TTC549 (cell line): ENCODE results near the gene PANX1.
"Not testable (repeated sequence)": the region's sequence is repeated elsewhere in the genome, so short reads cannot be mapped to it uniquely, and the experiment has no call there.

Experiments
- FAIRE-seq: peaks from 2 replicates; lab custom pipeline; 2012; peaks lifted over from hg19 to GRCh38; lab: Jason Lieb, UNC

The PANX1 gene

GRCh38 chr11:94128746-94129511, at the start of gene PANX1:
Gene PANX1, plus strand, starts transcription at chr11:94128841. Its CDS starts 472 bp downstream, at chr11:94129313.
- FAIRE-seq, result no peak

GRCh38 chr11:94084164-94084563, 44.5 kb upstream of the PANX1 start:
- FAIRE-seq, result no peak

- no peak for FAIRE-seq
Observed at GRCh38 chr11:94088906-94089305, 39.7 kb upstream of the PANX1 start.

GRCh38 chr11:94089341-94089740, 39.3 kb upstream of the PANX1 start:
- FAIRE-seq, result no peak

- FAIRE-seq, result no peak
Observed at GRCh38 chr11:94090401-94090800, 38.2 kb upstream of the PANX1 start.

- FAIRE-seq, result no peak
Observed at GRCh38 chr11:94091091-94091490, 37.5 kb upstream of the PANX1 start.

- no peak for FAIRE-seq
Observed at GRCh38 chr11:94100253-94100652, 28.4 kb upstream of the PANX1 start.

GRCh38 chr11:94103471-94103870, 25.2 kb upstream of the PANX1 start:
- FAIRE-seq, result no peak

- no peak for FAIRE-seq
Observed at GRCh38 chr11:94104734-94105133, 23.9 kb upstream of the PANX1 start.

- FAIRE-seq, result no peak
Observed at GRCh38 chr11:94106716-94107115, 21.9 kb upstream of the PANX1 start.

GRCh38 chr11:94107363-94107762, 21.3 kb upstream of the PANX1 start:
- FAIRE-seq, result peak; percentile 41

GRCh38 chr11:94111241-94111640, 17.4 kb upstream of the PANX1 start:
- no peak for FAIRE-seq

GRCh38 chr11:94111660-94112059, 17.0 kb upstream of the PANX1 start:
- no peak for FAIRE-seq

- FAIRE-seq, result no peak
Observed at GRCh38 chr11:94112206-94112953, 16.3 kb upstream of the PANX1 start.

- FAIRE-seq, result no peak
Observed at GRCh38 chr11:94117197-94117574, 11.5 kb upstream of the PANX1 start.

GRCh38 chr11:94117871-94118270, 10.8 kb upstream of the PANX1 start:
- no peak for FAIRE-seq

GRCh38 chr11:94119676-94120075, 9.0 kb upstream of the PANX1 start:
- not testable (repeated sequence) for FAIRE-seq

- not testable (repeated sequence) for FAIRE-seq
Observed at GRCh38 chr11:94120516-94120915, 8.1 kb upstream of the PANX1 start.

- FAIRE-seq, result no peak
Observed at GRCh38 chr11:94120946-94121345, 7.7 kb upstream of the PANX1 start.

GRCh38 chr11:94125407-94126115, 3.1 kb upstream of the PANX1 start:
- FAIRE-seq, result no peak

GRCh38 chr11:94127638-94128037, 1.0 kb upstream of the PANX1 start:
- no peak for FAIRE-seq

- FAIRE-seq, result no peak
Observed at GRCh38 chr11:94128291-94128745, 323 bp upstream of the PANX1 start.
